Cardiac muscle cell (in vitro differentiated cells and primary cell): ENCODE results near the gene D2HGDH. TPM values are rescaled to one million over a fixed set of nuclear protein-coding genes. Genes with fewer than 3 reads are reported as not detected.

Source experiments
- DNase-seq, 2 donors: peaks; one replicate each; pipeline versions ENCODE4 v3.0.0 to v3.0.0-alpha.2; 2010 to 2017; ENCODE audit warnings: low read depth in 1 of 2, low spot score in 1 of 2
- H3K27ac ChIP-seq: fragments of 200-600 bp; sonication (generic); 2 replicates; pipeline ENCODE4 v1.5.1; 2016
- H3K27me3 ChIP-seq: fragments of 200-600 bp; sonication (generic); 2 replicates; pipeline ENCODE4 v1.6.0; 2016; ENCODE audit warnings: control low read depth
- H3K36me3 ChIP-seq: fragments of 200-600 bp; sonication (generic); 2 replicates; pipeline ENCODE4 v1.5.1; 2016; ENCODE audit warnings: control low read depth
- H3K4me1 ChIP-seq: fragments of 200-600 bp; sonication (generic); 2 replicates; pipeline ENCODE4 v1.8.1; 2017; ENCODE audit warnings: low read depth, mild to moderate bottlenecking, mixed run types
- H3K4me3 ChIP-seq: fragments of 200-600 bp; sonication (generic); 2 replicates; pipeline ENCODE4 v1.5.1; 2016; ENCODE audit warnings: mild to moderate bottlenecking
- H3K9me3 ChIP-seq: fragments of 200-600 bp; sonication (generic); 2 replicates; pipeline ENCODE4 v1.5.1; 2017; ENCODE audit warnings: low read depth, mild to moderate bottlenecking, control low read depth
- CTCF ChIP-seq: IDR thresholded peaks from 2 replicates; pipeline ENCODE4 v1.5.1; 2012; ENCODE audit warnings: low read depth, mild to moderate bottlenecking, low read length
- polyA plus RNA-seq: library from polyadenylated mRNA; unstranded; fragments of >200 nt; fragmentation: Nextera tagmentation; extraction: Ambion mirVana; gene quantifications from 2 replicates; pipeline ENCODE4 v1.2.1, GENCODE V29; 2016
- total RNA-seq: library from RNA; depleted of rRNA; stranded (reverse); fragments of >200 nt; gene quantifications from 2 replicates; pipeline ENCODE4 v1.2.3, GENCODE V29; 2016

D2HGDH gene
- total and polyA plus RNA-seq, 2 experiments from 2014 or later: 24.6 to 26.8 TPM

GRCh38 chr2:241767464-241768250, 33.2 kb downstream of the D2HGDH start:
- Histone ChIP-seq H3K9me3 (no peaks in the 10 kb centered on the region), H3K4me3 (no peak overlapping the region), H3K27me3 (no peaks in the 10 kb centered on the region), H3K36me3 (no peaks in the 10 kb centered on the region), H3K27ac (no peak overlapping the region), H3K4me1 (peaks cover 19% of the 10 kb centered on the region)
- no peak for DNase-seq
- TF ChIP-seq CTCF: no peak

- no peak for TF ChIP-seq CTCF
- DNase-seq: no peak
- Histone ChIP-seq H3K4me1 (peaks cover 19% of the 10 kb centered on the region), H3K36me3 (no peaks in the 10 kb centered on the region), H3K27ac (no peak overlapping the region), H3K9me3 (no peaks in the 10 kb centered on the region), H3K27me3 (no peaks in the 10 kb centered on the region), H3K4me3 (no peak overlapping the region)
These were observed 33.9 kb downstream of the D2HGDH start for GRCh38 chr2:241768251-241768711.

GRCh38 chr2:241768850-241769249, 34.4 kb downstream of the D2HGDH start:
- no peak for DNase-seq
- no peak for TF ChIP-seq CTCF
- Histone ChIP-seq H3K4me3 (no peak overlapping the region), H3K9me3 (no peaks in the 10 kb centered on the region), H3K4me1 (peaks cover 19% of the 10 kb centered on the region), H3K27ac (no peak overlapping the region), H3K27me3 (no peaks in the 10 kb centered on the region), H3K36me3 (no peaks in the 10 kb centered on the region)

GRCh38 chr2:241769819-241770184, 35.4 kb downstream of the D2HGDH start:
- Histone ChIP-seq H3K4me3 (no peak overlapping the region), H3K27ac (no peak overlapping the region), H3K36me3 (no peaks in the 10 kb centered on the region), H3K9me3 (no peaks in the 10 kb centered on the region), H3K27me3 (no peaks in the 10 kb centered on the region), H3K4me1 (peaks cover 10% of the 10 kb centered on the region)
- no peak for DNase-seq
- no peak for TF ChIP-seq CTCF

GRCh38 chr2:241770185-241770935, 35.9 kb downstream of the D2HGDH start:
- Histone ChIP-seq H3K27ac (peak overlapping the region; percentile 69), H3K4me1 (peaks cover 9% of the 10 kb centered on the region), H3K9me3 (no peaks in the 10 kb centered on the region), H3K36me3 (no peaks in the 10 kb centered on the region), H3K4me3 (no peak overlapping the region), H3K27me3 (no peaks in the 10 kb centered on the region)
- TF ChIP-seq CTCF: no peak
- peak in 1 of 2 donors; percentile 54 for DNase-seq
